Germinal center (tissue), 1 donor: Measurements from ENCODE around the gene KLK6.
A peak's percentile ranks its signal among the peaks of the same experiment; 100 is the strongest.

Source experiments
- DNase-seq: peaks from one replicate; pipeline ENCODE4 v3.0.0; 2012; ENCODE audit warnings: mixed read lengths, low spot score

Gene KLK6

DNA sequence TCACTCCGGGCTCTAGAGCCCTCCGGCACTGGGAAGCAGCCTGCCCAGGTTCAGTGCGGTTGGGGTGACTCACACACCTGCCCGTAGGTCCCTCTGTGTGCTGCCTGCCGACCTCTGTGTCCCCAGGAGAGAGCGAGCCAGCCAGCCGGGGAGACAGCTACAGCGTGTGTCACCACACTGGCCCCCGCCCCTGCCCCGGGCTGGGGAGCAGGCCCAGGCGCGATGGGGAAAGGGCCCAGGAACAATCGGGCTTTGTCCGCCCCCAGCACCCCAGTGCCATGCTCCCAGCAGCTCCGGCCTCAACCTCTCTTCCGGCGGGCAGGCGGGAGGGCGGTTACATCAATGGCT is at the start of gene KLK6:
KLK6 (minus strand) TSS at position 179 of the 348 bp plus-strand sequence. CDS start 1,487 bp downstream, outside the sequence.
- no peak for DNase-seq

DNA sequence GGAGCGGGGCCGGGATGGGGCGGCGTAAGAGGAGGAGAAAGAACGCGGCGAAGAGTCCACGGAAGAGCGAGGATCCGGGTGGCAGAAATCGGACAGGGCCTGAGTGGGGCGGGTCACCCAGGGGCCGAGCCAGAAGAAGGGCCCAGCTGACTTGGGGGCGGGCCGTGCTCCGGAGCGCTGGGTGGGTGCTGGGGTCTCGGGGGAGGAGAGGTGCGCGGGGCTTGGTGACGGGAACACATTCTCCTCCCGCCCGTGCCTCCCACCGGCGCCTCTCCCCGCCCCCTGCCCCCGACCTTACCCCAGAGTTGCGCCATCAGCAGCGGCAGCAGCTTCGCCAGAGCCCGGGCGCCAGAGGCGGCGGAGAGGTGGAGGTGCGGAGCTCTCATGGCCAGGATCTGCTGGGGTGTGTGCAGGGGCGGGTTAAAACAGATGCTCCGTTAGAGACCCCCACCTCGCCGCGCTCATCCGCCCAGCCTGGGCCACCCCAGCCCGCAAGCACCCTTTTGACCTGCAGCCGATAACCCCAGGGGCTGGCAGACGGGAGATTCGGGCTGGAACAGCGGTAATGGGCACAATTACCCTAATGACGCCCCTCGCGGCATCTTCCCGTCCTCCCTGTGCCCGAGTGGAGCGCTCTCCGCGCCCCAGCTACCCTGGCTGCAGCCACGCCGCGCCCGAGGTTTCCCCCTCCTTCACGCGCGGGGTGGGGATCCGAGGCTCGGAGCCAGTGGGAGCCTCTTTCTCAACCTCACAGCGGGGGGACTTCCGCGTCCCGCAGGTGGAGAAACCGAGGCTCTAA is 49.6 kb upstream of the KLK6 start:
- DNase-seq = no peak

DNA sequence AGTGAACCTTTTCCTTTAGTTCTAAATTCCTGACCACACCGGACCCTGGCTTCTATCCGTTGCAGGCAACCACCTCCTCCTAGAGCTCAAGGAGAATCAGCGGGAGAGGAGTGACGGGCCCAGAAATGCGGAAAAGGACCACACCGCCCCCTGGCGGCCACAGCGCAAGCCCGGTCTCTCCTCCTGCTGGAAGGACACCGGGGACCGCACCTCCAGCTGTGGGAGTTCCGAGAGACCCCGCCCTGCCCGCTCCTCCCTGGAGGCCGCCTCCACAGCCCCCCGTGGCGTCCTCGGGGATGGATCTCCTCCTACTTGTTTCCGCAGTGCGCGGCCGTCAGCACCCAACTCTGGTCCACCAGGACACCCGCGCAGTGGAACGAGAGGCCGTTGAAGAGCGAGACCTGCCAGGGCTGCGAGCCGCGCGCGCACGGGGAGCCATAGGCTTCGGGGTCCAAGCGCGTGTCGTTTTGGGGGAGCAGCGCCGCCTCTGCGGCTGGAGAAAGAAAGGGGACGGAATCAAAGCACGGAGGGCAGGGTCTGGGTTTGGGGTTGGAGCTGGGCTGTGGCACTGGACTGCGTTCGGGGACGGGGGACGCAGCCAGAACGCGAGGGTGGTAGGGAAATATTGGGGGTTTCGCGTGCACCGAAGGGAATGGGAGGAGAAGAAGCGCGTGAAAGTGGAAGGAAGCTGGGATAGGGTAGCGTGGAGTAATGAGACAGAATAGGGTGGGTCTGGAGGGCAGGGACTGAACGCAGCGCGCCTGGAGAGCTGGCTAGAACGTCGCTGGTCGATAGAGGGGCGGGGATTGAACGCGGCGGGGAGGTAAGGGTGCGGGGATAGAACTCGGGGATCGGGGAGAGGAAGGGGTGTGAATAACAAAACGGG is 47.6 kb upstream of the KLK6 start:
- no peak for DNase-seq

DNA sequence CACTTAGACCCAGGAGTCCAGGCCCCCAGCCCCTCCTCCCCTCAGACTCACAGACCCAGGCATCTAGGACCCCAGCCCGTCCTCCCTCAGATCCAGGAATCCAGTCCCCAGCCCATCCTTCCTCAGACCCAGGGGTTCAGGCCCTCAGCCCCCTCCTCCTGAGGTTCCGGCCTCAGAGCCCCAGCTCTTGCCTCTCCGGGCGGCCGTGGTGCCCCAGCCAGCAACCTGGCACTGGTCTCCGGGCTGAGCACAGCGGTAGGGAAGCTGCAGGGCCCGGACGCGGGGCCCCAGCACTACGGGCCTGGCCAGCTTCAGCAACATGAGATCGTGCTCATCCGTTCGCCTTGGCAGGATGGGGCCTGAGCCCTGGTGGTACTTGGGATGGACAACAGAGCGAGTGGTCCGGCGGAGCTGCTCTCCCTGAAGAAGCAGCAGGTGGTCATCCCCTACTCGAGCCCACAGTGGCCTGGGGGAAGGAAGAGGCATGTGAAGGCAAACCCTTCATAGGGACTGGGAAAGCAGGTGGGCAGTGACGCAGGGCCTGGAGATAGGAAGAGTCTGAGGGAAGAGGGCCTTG is 46.4 kb upstream of the KLK6 start:
- no peak for DNase-seq

DNA sequence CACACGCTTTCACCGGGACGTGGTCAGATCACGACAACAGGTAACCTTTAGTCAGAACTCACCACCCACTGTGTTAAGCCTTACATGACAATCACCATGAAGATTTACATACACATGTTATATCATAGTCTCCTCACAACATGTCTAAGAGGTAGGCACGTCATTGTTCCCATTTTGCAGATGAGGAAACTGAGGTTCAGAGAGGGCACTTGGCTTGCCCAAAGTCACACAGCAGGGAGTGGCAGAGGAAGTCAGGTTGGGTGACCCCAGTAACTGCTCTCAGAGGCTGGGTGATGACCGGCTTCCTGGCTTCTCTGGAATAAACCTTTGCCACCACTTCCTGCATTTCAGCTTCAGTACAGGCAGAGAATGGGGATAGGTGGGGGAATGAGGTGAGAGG is 44.9 kb upstream of the KLK6 start:
- no peak for DNase-seq

DNA sequence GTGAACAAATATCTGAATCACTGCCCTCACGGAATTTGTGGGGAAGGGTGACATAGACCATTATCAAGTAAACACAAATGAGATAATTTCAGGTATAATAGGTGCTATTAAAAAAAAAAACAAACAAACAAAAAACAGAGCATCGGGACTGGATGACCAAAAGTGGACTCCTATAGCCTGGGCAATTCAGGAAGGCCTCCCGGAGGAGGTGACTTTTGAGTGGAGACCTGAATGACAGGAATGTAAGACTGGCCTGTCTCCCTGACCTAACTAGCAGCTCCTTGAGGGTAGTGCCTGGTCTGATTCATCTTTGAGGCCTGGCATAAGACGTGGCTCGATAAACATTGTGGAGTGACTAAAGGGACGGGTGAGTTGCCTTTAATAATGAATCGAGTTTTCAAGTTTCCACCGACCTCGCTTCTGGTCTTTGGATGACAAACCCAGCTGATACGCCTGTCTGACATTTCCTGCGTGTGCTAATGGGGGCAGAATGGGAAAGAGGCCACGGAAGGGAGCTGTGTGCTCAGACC is 43.3 kb upstream of the KLK6 start:
- no peak for DNase-seq

DNA sequence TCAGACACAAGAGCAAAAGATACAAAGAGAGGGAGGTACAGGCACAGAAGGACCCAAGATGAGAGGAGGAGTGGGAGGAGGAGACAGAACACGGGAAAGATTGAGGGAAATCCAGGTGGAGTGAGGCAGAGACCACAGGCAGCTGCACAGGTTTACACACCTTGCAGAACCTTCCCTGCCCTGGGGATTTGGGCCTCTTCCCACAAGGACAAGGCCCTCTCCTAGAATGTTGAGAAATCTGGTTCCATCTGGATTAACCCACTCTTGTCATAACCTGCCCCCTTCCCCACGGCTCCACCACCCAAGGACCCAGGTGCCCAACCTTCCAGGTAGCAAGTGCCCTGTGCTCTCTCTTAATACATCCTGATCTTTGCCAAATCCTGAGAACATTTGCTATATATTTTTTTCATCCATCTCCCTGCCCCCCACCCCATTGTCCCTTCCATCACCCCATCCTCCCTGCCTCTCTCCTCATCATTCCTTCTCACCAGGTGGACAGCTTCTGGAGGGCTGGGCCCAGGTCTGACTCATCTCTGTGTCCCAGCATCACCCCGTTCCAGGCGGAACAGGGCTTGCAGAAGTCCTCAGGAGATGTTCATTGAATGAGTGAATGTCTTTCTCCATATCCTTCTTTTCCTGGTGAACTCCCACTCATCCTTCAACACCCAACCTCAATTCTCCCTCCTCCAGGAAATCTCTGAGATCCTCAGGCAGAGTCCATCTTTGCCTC is 40.8 kb upstream of the KLK6 start:
- no peak for DNase-seq

DNA sequence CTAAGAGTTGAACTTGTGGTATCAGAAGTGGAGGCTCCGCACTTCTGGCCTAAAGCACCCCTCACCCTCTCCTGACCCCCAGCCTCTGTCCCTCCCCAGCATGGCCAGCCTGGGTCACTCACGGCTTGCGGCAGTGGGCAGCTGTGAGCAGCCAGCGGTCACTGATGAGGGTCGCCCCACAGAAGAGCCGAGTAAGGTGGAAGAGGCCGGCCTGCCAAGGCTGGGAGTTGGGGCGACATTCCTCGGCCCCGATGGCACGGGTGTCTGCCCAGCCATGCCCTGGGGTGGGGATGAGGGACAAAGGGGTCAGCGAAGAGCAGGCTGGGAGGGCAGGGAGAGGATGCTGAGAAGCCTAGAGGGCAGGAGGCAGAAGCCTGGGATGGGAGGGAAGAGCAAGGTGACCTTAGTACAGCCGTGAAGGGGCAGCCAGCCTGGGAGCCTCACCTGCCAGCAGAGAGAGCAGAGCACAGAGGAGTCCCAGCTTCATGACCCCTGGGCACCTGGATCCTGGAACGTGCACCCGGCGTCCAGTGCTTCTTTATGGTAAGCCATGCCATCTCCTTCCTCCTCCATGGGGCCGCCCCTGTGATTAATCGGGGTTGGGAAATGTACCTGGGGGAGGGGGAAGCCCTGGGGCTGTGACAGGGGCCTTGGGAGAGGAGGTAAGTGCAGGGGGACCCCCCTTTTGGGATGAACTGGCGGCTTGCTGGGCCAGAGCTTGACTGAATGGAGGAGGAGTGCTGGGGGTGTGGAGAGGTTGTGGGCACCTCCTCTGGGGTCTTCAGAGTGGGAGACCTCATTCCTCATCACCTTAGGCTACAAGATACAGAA is 39.9 kb upstream of the KLK6 start:
- no peak for DNase-seq

DNA sequence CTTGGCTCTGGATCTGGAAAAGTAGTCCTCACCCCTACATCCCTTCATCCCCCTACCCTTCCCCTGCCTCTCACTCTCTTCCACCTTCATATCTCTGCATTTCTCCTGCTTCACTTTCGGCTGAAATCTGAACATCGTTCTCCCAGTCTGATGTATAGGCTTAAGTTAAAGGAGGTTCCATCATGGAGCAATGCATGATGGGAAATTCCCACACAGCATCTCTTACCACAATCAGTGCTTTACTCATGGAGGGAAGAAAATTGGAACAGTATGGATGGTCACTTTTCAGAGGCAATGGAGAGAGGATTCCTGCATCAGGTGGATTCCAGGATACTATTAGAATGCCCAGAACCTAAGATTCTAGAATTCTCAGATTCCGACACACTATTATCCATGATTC is 38.1 kb upstream of the KLK6 start:
- no peak for DNase-seq

DNA sequence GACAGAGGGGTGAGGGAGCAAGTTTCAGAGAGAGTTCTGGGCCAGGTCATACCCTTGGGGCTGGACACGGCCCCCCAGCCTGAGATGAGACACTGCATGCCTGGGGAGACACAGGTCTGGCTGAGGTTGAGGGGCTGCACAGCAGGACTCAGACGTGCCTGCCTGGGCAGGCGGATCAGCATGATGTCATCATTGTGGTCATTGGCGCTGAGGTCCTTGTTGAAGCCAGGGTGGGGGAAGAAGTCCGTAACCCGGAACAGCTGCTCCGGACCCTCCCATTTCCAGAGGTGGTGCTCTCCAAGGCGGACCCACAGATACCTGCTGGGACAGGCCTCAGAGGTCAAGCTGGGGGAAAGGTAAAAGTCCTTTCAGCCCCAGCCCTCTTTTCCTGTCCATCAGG is 37.0 kb upstream of the KLK6 start:
- DNase-seq = no peak

DNA sequence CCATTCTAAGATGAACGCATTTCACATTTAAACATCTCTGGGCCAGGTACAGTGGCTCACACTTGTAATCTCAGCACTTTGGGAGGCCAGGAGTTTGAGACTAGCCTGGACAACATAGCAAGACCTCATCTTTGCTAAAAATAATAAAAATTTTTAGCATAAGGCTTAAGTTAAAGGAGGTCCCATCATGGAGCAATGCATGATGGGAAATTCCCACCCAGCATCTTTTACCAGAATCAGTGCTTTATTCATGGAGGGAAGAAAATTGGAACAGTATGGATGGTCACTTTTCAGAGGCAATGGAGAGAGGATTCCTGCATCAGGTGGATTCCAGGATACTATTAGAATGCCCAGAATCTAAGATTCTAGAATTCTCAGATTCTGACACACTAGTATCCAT is 35.9 kb upstream of the KLK6 start:
- no peak for DNase-seq

DNA sequence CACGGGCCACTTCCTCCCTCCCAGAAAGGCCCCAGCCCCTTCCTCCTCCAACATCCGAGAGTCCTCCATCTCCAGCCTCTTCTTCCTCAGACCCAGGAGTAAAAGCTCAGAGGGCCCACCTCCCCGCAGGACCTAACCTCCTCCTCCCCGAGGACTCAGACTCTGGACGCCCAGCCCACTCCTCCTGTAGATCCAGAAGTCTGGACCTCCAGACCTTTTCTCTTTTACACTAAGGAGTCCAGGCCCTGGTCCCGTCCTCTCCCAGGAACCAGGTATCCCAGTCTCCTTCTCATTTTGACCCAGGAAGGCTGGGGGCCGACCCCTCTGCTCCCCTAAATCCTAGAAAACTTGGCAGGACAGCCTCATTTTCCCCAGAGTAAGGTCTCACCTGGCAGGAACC is 33.9 kb upstream of the KLK6 start:
- no peak for DNase-seq

DNA sequence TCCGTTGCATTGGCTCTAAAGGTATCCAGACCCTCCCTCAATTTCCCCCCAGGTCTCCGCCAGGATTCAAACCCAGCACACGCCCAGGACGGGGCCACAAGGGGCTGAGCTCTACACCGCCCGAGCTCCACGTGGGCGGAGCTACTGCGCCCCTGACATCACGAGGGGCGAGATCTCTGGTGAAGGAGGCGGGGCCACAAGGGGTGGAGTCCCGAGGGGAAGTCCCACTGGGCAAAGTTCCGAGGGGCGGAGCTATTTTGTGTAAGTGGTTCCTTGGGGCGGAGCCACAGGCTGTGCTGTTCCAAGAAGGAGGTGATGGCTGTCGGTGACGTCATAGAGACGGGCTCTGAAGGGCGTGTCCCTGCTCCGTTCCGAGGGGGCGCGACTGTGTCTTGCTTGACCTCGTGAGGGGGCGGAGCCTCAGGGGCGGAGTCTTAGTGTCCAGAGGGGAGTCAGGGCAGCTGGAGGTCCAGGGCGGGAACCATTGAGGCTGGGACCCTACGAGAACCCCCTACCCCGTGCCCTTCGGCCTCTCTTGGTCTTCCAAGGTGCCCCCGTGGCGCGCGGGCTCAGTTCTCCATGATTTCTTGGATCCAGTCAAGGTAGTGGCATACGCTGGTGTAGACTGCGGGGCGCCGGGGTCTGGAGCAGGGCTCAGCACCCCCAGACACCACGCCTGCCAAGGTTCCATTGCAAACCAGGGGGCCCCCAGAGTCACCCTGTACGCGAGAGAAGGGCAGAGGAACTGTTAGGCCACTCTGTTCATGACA is 33.3 kb upstream of the KLK6 start:
- DNase-seq = peak; percentile 45

DNA sequence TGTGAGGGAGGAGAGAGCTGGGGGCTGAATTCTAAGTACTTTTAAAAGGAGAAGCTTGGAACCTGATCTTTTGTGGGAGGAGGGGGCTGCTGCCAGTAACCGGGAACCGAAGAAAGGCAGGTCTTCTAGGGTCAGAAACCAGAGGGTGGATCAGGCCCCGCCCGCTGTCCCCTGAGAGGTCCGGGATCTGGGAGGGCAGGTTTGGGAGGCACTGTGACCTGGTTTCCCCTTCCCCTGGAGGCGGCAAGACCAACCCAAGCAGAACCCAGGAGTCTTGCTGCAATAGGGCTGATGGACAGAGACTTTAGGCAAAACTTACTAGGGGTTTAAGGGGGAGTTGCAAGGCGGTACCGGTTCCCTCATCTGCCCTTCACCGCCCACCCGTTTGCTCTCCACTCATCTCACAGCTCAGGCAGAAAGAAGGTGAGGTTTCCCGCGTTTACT is 32.7 kb upstream of the KLK6 start:
- DNase-seq = no peak

DNA sequence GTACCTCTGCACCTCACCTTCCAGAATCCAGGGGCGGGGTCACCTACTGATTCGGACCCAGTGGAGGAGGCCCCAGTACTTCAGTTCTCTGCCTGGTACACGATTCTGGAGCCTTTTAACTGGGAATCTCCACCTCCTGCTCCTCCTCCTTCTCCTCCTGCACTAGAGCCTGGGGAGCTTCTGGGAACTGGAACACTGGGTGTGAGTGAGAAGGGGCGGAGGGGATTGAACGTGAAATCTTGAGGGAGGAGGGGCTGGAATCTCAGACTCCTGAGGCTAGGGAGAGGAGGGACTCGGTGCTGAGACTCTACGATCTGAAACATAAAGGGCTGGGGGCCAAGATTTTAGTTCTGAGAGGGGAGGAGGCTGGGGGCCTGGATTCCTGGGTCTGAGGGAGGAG is 32.1 kb upstream of the KLK6 start, which contains the start of gene KLK8:
KLK8 (minus strand) TSS at position 90 of the 400 bp plus-strand sequence. CDS start 437 bp downstream, outside the sequence.
- DNase-seq = no peak

DNA sequence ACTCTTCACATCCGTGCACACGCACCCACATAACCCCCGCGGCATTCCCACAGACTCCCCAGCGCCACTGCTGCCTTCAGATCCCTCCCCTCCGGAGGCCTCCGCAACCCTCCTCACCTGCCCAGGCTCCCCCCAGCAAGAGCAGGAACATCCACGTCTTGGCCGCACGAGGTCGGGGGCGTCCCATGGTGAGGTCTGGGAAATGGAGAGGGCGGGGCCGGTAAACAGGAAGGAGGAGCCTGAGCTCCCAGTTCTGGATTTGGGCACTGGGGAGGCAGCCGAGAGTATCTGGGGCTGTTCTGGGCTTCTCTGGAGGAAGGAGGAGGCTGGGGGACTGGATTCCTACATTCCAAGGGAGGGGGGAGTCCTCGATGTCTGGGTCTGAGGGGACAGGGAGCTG is 31.6 kb upstream of the KLK6 start:
- DNase-seq = no peak

DNA sequence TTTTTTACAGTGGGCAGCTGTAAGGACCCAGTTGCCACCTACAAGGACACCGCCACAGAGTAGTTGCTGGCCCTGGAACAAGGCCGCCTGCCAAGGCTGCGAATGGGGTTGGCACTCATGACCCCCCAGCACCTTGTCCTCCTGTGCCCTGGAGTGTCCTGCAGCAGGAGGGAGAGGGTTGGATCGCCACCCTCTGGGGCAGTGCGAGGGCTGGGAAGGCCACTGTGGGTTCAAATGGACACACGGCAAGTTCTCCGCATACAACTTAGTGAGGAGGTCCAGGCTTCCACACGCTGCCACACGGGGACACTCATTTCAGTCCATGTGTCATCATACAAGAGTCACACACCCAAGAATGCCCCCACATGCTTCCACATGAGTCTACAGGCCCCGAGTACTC is 31.0 kb upstream of the KLK6 start:
- no peak for DNase-seq

DNA sequence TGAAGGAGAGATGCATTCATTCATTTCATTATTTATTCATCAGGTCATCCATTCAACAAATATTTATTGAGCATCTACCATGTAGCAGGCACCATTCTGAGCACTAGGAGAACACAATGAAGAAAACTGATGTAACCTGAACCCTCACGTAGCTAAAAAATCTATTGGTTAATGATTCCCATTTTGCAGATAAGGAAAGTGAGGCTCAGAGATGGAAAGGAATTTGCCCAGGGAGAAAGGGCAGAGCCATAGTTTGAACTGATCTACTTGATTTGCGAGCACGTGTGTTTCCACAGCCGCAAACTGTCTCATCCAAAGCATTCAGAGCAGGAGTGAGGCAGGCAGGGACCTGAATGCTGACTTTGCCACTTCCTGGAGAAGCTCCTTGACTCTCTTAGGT is 29.3 kb upstream of the KLK6 start:
- DNase-seq = no peak

DNA sequence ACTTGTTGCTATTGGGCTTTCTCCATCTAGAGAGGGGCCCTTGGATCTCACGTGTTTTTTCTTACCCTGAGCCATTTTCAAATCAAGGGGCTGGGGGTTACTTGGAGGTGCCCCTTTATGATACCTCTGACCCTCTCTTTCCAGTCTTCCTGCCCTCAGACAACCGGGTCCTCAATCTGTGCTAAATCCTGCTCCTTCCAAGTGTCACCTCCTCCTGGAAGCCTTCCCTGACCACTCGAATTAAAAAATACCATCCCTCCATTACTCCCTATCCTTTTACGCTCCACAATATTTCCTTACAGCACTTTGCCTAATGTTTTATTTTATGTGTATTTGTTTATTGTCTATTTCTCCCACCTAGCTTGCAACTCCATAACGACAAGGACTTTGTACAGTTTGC is 28.7 kb upstream of the KLK6 start:
- DNase-seq = no peak

DNA sequence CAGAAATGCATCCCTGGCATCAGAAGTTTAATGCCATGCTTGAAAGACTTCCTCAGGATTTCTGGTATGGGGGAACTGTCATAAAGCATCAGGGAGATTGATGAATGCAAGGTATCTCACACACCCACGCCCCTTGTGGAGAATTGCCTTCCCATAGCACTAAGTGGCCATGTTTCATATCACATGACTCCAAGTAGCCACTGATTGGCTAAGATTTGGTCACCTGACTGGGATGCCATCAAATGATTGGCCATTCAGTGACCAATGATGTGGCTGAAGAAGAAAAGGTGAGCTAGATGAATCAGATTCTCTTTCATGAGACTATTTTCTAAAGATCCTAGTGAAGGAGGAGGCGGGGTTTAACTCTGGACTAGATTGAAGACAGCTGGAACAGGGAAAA is 24.7 kb upstream of the KLK6 start:
- DNase-seq = no peak
